GM12865 (cell line): ENCODE measurements around the gene PPP1R12C.

Experiments
- DNase-seq: peaks from one replicate; pipeline ENCODE4 v3.0.0; 2010; ENCODE audit warnings: low read depth
- H3K4me3 ChIP-seq: 2 replicates; pipeline ENCODE4 v1.5.1; 2011; ENCODE audit warnings: mild to moderate bottlenecking, low read depth, low read length, control low read depth
- TF ChIP-seq, protein P1 (sequence below): IDR thresholded peaks from 2 replicates; pipeline ENCODE4 v1.5.1; 2011; ENCODE audit warnings: low read length, control low read depth, low read depth, inconsistent platforms; ENCODE audit not compliant: insufficient read depth; ENCODE audit errors: missing control alignments

PPP1R12C gene

GRCh38 chr19:55078996-55079395 lies 38.4 kb downstream of the PPP1R12C start:
- DNase-seq, result no peak
- TF ChIP-seq, protein P1, sequence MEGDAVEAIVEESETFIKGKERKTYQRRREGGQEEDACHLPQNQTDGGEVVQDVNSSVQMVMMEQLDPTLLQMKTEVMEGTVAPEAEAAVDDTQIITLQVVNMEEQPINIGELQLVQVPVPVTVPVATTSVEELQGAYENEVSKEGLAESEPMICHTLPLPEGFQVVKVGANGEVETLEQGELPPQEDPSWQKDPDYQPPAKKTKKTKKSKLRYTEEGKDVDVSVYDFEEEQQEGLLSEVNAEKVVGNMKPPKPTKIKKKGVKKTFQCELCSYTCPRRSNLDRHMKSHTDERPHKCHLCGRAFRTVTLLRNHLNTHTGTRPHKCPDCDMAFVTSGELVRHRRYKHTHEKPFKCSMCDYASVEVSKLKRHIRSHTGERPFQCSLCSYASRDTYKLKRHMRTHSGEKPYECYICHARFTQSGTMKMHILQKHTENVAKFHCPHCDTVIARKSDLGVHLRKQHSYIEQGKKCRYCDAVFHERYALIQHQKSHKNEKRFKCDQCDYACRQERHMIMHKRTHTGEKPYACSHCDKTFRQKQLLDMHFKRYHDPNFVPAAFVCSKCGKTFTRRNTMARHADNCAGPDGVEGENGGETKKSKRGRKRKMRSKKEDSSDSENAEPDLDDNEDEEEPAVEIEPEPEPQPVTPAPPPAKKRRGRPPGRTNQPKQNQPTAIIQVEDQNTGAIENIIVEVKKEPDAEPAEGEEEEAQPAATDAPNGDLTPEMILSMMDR, result no peak
- no peak overlapping the region for H3K4me3 ChIP-seq

- TF ChIP-seq, protein P1, result no peak
- no peak overlapping the region for H3K4me3 ChIP-seq
These were observed 40.3 kb downstream of the PPP1R12C start for GRCh38 chr19:55077106-55077505.

GRCh38 chr19:55076321-55076720 lies 41.1 kb downstream of the PPP1R12C start:
- H3K4me3 ChIP-seq, result no peak overlapping the region
- DNase-seq, result no peak
- TF ChIP-seq, protein P1, result no peak

More at GRCh38 chr19:55077106-55077505, 40.3 kb downstream of the PPP1R12C start:
- DNase-seq, result no peak

- DNase-seq, result no peak
- TF ChIP-seq, protein P1, result no peak
- no peak within 1 kb of the TSS for H3K4me3 ChIP-seq
These were observed 42.0 kb downstream of the PPP1R12C start, which contains the start of gene EPS8L1 for GRCh38 chr19:55075371-55075998. EPS8L1 (plus strand) TSS chr19:55075869; CDS start chr19:55076445, 576 bp downstream.

GRCh38 chr19:55071913-55072312 lies 45.5 kb downstream of the PPP1R12C start:
- TF ChIP-seq, protein P1, result no peak
- DNase-seq, result no peak
- no peak overlapping the region for H3K4me3 ChIP-seq

DNA sequence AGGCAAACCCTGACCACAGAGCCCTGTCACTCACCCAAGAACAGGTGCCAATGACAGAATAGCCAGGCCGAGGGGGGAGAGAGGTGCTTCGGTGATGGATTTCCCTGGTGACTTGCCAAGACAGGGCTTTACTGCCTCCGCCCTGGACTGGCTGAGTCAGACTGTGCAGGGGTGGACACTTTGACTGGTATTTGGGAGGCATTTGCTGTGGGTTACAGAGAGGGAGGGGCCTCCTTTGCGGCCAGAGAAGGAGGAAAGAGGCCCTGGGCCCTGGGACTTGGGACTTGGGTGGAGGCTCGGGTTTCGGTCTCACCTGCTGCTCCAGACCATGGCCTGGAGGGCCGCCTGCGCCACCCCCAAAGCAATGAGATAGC lies 46.3 kb downstream of the PPP1R12C start:
- TF ChIP-seq, protein P1, result no peak
- H3K4me3 ChIP-seq, result no peak overlapping the region
- DNase-seq, result no peak

DNA sequence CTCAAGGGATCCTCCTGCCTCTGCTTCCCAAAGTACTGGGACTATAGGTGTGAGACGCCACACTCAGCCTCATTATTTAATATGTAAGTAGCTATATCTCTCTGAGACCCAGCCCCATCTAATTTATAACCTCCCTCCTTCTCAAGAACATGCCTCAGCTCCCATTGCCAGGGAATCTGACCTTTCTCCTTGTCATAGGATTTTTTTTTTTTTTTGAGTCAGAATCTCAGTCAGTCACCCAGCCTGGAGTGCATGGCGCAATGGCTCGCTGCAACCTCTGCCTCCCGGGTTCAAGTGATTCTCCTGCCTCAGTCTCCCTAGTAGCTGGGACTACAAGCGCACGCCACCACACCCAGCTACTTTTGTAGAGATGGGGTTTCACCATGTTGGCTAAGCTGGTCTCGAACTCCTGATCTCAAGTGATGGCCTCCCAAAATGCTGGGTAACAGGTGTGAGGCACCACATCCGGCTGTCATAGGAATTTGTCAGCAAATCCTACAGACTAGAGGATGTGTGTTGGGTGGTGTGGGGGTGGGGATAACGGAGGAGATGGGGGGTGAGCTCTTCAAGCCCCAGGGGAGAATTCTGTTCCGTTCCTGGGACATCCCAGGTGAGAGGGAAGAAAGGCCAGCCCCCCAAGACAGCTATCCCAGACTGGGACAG lies 46.8 kb downstream of the PPP1R12C start:
- DNase-seq, result no peak
- TF ChIP-seq, protein P1, result no peak
- H3K4me3 ChIP-seq, result no peak overlapping the region
